OCI-LY1 (cell line): ENCODE results near the gene ILDR1.

ENCODE experiments used
- H2AFZ ChIP-seq: fragments of 200-600 bp; sonication (generic), shearing (Covaris generic); 2 replicates; pipeline ENCODE4 v1.6.0; 2014; ENCODE audit warnings: antibody characterized with exemption, mild to moderate bottlenecking, low read length
- H3F3A ChIP-seq: fragments of 200-600 bp; sonication (generic), shearing (Covaris generic); 2 replicates; pipeline ENCODE4 v1.6.0; 2014; ENCODE audit warnings: mild to moderate bottlenecking, antibody characterized with exemption, low read length, moderate library complexity; ENCODE audit not compliant: insufficient read depth
- H3K27ac ChIP-seq: fragments of 200-600 bp; sonication (generic); 2 replicates; pipeline ENCODE4 v1.5.1; 2014; ENCODE audit warnings: low read length, mixed run types, mild to moderate bottlenecking, low read depth; ENCODE audit not compliant: poor library complexity, severe bottlenecking
- H3K27me3 ChIP-seq: fragments of 200-600 bp; sonication (generic); 2 replicates; pipeline ENCODE4 v1.6.0; 2014; ENCODE audit warnings: antibody characterized with exemption, mild to moderate bottlenecking, low read length, moderate library complexity; ENCODE audit not compliant: insufficient read depth
- H3K36me3 ChIP-seq: fragments of 200-600 bp; sonication (generic); 2 replicates; pipeline ENCODE4 v1.6.1; 2014; ENCODE audit warnings: mild to moderate bottlenecking, antibody characterized with exemption, low read length, moderate library complexity, mixed read lengths; ENCODE audit not compliant: insufficient read depth
- H3K4me1 ChIP-seq: fragments of 200-600 bp; sonication (generic); 2 replicates; pipeline ENCODE4 v1.5.1; 2014; ENCODE audit warnings: mild to moderate bottlenecking, low read length, moderate library complexity; ENCODE audit not compliant: insufficient read depth, severe bottlenecking
- H3K4me2 ChIP-seq: fragments of 200-600 bp; sonication (generic), shearing (Covaris generic); 2 replicates; pipeline ENCODE4 v1.6.1; 2014; ENCODE audit warnings: low read length
- H3K4me3 ChIP-seq: fragments of 200-600 bp; sonication (generic); 2 replicates; pipeline ENCODE4 v1.5.1; 2014; ENCODE audit warnings: low read length, low read depth, mild to moderate bottlenecking, mixed read lengths; ENCODE audit not compliant: poor library complexity, severe bottlenecking
- H3K79me2 ChIP-seq: fragments of 200-600 bp; shearing (Covaris generic); 2 replicates; pipeline ENCODE4 v1.6.1; 2016; ENCODE audit warnings: mixed run types, low read length, mixed read lengths; ENCODE audit not compliant: insufficient read depth
- H3K9ac ChIP-seq: fragments of 200-600 bp; sonication (generic), shearing (Covaris generic); 2 replicates; pipeline ENCODE4 v1.6.1; 2014; ENCODE audit warnings: mild to moderate bottlenecking, low read length, mixed read lengths
- H3K9me2 ChIP-seq: fragments of 200-600 bp; sonication (generic), shearing (Covaris generic); 2 replicates; pipeline ENCODE4 v1.6.1; 2014; ENCODE audit warnings: low read depth, mild to moderate bottlenecking, low read length, mixed read lengths
- H3K9me3 ChIP-seq: fragments of 200-600 bp; shearing (Covaris generic); 2 replicates; pipeline ENCODE4 v1.6.1; 2014; ENCODE audit warnings: low read length, mixed read lengths
- H4K20me1 ChIP-seq: fragments of 200-600 bp; sonication (generic), shearing (Covaris generic); 2 replicates; pipeline ENCODE4 v1.6.0; 2016; ENCODE audit warnings: mild to moderate bottlenecking, low read length; ENCODE audit not compliant: insufficient read depth
- EZH2 ChIP-seq: fragments of 200-600 bp; sonication (generic), shearing (Covaris generic); IDR thresholded peaks from 2 replicates; pipeline ENCODE4 v1.8.0; 2017; ENCODE audit warnings: borderline replicate concordance, mixed run types, mild to moderate bottlenecking, antibody characterized with exemption, low read length, moderate library complexity, mixed read lengths
- TF ChIP-seq, protein P1 (sequence below): fragments of 200-600 bp; sonication (generic), shearing (Covaris generic); IDR thresholded peaks from 2 replicates; pipeline ENCODE4 v1.5.1; 2017; ENCODE audit warnings: mild to moderate bottlenecking, antibody characterized with exemption, low read length, moderate library complexity, mixed read lengths

Gene ILDR1

DNA sequence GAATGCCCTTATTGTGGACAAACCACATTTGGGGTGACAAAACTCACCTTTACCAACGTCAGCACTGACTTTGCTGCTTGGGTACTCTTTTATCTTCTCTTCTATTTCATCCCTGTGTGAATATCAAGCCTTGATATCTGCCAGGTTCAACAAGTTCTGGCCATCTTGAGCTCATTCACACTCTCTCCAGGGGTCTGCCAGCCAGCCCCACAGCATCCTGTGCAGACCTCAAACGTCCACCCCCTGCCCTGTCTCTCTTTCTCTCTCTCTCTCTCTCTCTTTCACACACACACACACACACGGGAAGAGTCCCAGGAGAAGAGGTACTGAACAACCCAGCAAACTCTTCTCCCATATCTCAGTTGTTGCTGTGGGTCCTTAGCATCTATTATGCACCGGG lies 10.7 kb downstream of the ILDR1 start:
- Histone ChIP-seq H3K27ac (no peak overlapping the region), H3K9me2 (no peaks in the 10 kb centered on the region), H3K9me3 (no peaks in the 10 kb centered on the region), H3K4me2 (no peak overlapping the region), H2AFZ (no peak overlapping the region), H3K36me3 (peaks cover 4% of the 10 kb centered on the region; the same call in 1 of the 2 replicates), H3F3A (no peaks in the 10 kb centered on the region), H4K20me1 (no peaks in the 10 kb centered on the region), H3K4me1 (peaks cover 60% of the 10 kb centered on the region), H3K79me2 (no peaks in the 10 kb centered on the region), H3K27me3 (no peaks in the 10 kb centered on the region), H3K4me3 (no peak overlapping the region), H3K9ac (no peak overlapping the region)
- TF ChIP-seq EZH2, result no peak
- TF ChIP-seq, protein P1, sequence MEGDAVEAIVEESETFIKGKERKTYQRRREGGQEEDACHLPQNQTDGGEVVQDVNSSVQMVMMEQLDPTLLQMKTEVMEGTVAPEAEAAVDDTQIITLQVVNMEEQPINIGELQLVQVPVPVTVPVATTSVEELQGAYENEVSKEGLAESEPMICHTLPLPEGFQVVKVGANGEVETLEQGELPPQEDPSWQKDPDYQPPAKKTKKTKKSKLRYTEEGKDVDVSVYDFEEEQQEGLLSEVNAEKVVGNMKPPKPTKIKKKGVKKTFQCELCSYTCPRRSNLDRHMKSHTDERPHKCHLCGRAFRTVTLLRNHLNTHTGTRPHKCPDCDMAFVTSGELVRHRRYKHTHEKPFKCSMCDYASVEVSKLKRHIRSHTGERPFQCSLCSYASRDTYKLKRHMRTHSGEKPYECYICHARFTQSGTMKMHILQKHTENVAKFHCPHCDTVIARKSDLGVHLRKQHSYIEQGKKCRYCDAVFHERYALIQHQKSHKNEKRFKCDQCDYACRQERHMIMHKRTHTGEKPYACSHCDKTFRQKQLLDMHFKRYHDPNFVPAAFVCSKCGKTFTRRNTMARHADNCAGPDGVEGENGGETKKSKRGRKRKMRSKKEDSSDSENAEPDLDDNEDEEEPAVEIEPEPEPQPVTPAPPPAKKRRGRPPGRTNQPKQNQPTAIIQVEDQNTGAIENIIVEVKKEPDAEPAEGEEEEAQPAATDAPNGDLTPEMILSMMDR, result no peak

DNA sequence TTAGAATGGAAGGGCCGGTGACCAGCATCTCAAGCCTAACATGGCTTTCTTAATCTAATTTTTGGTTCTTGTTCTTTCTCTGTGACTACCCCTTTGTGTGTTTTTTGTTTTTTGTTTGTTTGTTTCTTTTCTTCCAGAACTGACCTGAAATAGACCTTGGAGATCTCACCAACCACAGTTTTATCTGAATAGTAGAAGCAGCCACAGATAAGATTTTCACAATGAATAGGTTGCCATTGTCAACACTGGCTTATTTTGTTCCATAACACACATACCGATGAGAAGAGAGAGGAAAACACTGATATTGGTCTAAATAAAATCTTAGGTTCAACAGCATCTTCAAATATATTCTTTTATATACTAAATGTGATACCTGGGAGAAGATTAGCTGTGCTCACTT lies 11.5 kb downstream of the ILDR1 start:
- H3K27ac ChIP-seq, result no peak overlapping the region
- no peaks in the 10 kb centered on the region for H3K9me3 ChIP-seq
- H2AFZ ChIP-seq, result no peak overlapping the region
- no peak overlapping the region for H3K9ac ChIP-seq
- no peaks in the 10 kb centered on the region for H4K20me1 ChIP-seq
- no peaks in the 10 kb centered on the region for H3K9me2 ChIP-seq
- no peaks in the 10 kb centered on the region for H3F3A ChIP-seq
- no peak for TF ChIP-seq EZH2
- TF ChIP-seq, protein P1, result no peak
- peaks cover 4% of the 10 kb centered on the region; the same call in 1 of the 2 replicates for H3K36me3 ChIP-seq
- peaks cover 60% of the 10 kb centered on the region for H3K4me1 ChIP-seq
- H3K4me3 ChIP-seq, result no peak overlapping the region
- no peak overlapping the region for H3K4me2 ChIP-seq
- H3K27me3 ChIP-seq, result no peaks in the 10 kb centered on the region
- no peaks in the 10 kb centered on the region for H3K79me2 ChIP-seq

DNA sequence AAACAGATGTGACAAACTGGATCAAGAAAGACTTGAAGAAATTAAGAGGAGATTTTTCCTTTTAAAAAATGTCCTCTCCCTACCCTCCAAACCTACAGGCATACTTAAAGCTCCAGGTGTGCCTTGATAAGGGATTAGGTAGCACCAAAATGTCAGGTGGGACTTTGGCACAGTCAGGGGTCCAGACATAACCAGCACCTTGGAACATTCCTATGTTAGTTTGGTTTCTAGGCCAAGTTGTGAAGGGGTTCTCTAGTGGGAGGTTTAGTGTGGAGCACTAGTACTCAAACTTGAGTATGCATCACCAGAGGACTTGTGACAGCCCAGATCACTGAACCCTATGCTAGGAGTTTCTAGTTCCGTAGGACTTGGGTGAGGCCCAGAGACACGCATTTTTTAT lies 13.9 kb downstream of the ILDR1 start:
- Histone ChIP-seq H3K36me3 (no peaks in the 10 kb centered on the region), H3K4me1 (peaks cover 62% of the 10 kb centered on the region), H3K4me2 (no peak overlapping the region), H3K9me2 (no peaks in the 10 kb centered on the region), H2AFZ (no peak overlapping the region), H3K27ac (no peak overlapping the region), H3K9me3 (no peaks in the 10 kb centered on the region), H4K20me1 (no peaks in the 10 kb centered on the region), H3K79me2 (no peaks in the 10 kb centered on the region), H3K9ac (no peak overlapping the region), H3F3A (no peaks in the 10 kb centered on the region), H3K27me3 (no peaks in the 10 kb centered on the region), H3K4me3 (no peak overlapping the region)
- TF ChIP-seq, protein P1, result no peak
- TF ChIP-seq EZH2, result no peak
